Measurements from ENCODE around the gene PHTF1. TPM values are rescaled to one million over a fixed set of nuclear protein-coding genes. Genes with fewer than 3 reads are reported as not detected.

The PHTF1 gene
- 22.7 TPM for total RNA-seq

DNA sequence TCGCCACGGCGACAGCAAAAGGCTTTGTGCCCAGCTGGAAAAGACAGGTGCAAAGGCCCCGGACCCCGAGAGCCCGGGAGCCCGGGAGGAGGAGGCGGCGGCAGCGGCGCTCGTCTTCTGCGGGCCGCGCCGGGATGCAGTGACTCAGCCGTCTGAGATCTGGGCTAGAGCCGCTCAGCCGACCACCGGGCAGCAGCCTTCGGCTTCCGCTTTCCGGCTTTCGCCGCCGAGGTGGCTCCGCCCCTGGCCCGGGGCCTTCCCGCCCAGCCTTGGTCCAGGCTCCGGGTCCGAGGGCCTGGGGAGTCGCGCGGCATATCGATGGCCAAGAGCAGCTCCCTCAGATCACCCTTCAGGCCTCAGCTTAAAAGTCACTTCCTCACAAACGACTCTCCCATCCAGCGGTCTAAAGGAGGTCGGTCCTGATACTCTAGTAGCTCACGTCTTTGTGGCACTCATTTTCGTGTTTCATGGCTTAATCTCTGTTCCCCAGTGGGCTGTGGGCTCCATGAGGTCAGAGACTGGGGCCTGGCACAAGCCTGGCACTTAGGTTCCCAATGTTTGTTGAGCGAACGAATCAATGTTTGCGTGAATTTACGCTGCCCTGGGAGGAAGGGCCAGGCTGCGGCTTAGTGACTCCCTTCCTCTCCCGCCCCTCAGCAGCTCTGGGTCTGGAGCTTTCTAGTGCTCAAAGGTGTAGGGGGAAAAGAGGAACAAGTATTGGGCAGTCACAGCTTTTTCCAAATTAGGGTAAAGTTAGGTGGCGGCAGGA lies at the start of gene PHTF1:
PHTF1 (minus strand) TSS at position 154 of the 769 bp plus-strand sequence. CDS start 783 bp downstream, outside the sequence.

Other genes with a start within 250 kb of the PHTF1 start
- 26.9 TPM for gene RSBN1, start 53.0 kb upstream of the PHTF1 start, total RNA-seq
- 1.5 TPM for gene PTPN22, start 112.2 kb upstream of the PHTF1 start, total RNA-seq
- gene BCL2L15, start 128.1 kb upstream of the PHTF1 start, total RNA-seq: 0.93 TPM
- 23.5 TPM for gene AP4B1, start 145.3 kb upstream of the PHTF1 start, total RNA-seq
- gene DCLRE1B, start 145.8 kb upstream of the PHTF1 start, total RNA-seq: 5.0 TPM
- gene HIPK1, start 169.8 kb upstream of the PHTF1 start, total RNA-seq: 41.8 TPM
- gene OLFML3, start 220.0 kb upstream of the PHTF1 start, total RNA-seq: 102 TPM